Cerebellar cortex (tissue), 1 donor: Measurements from ENCODE around the gene SFSWAP.
"Not testable (repeated sequence)": the region's sequence is repeated elsewhere in the genome, so short reads cannot be mapped to it uniquely, and the experiment has no call there.

Experiments
- DNase-seq: peaks from one replicate; pipeline ENCODE4 v3.0.0-alpha.2; 2015; ENCODE audit warnings: low spot score

The SFSWAP gene

DNA sequence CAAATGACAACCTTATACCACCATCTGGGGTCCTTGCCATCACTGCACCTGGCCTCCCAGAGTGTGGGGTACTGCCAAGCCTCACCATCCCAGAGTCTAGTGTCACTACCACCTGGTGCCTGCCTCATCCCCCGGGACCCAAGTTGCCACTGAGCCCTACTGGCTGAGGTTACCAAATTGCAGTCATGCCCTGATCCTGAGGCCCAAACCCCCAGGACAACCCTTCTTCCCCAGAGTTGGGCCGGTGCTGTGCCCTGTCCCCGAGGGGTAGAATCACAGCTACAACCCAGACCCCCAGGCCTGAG is 8.4 kb upstream of the SFSWAP start:
- DNase-seq: no peak

DNA sequence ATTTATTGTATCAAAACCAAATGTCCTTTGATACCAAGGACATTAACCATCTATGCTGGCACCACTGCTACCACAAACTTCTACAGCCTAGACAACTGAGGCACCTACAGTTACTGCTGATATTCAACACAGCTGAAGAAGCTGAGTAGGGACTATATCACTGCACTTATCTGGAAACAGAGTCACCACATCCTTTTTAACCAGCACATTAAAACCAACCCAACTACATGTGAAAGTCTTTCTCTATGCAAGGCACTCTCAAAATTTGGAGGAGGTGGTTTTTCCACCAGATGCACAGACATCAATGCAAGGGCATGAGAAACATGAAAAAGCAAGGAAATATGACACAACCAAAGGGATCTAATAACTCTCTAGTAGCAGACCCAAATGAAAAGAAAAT is 7.7 kb upstream of the SFSWAP start:
- no peak for DNase-seq

DNA sequence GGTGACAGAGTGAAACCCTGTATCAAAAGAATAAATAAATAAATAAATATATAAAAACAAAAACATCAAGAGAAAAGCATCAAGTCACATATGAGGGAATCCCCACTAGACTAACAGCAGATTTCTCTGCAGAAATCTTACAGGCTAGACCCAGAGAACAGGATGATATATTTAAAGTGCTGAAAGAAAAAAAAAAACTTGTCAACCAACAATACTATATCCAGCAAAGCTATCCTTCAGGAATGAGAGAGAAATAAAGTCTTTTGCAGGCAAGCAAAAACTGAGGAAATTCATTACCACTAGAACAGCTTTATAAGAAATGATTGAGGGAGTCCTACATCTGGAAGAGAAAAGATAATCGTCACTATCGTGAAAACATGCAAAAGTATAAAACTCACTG is 6.4 kb upstream of the SFSWAP start:
- DNase-seq: no peak

DNA sequence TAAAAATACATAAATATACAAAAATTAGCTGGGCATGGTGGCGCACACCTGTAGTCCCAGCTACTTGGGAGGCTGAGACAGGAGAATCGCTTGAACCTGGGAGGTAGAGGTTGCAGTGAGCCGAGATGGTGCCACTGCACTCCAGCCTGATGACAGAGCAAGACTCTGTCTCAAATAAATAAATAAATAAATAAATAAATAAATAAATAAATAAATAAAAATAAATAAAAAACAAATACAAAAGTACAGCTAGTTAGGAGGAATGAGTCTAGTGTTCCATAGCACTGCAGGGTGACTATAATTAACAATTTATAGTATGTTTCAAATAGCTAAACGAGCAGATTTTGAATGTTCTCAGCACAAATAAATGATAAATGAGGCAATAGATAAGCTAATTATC is 4.2 kb upstream of the SFSWAP start:
- DNase-seq: not testable (repeated sequence)

DNA sequence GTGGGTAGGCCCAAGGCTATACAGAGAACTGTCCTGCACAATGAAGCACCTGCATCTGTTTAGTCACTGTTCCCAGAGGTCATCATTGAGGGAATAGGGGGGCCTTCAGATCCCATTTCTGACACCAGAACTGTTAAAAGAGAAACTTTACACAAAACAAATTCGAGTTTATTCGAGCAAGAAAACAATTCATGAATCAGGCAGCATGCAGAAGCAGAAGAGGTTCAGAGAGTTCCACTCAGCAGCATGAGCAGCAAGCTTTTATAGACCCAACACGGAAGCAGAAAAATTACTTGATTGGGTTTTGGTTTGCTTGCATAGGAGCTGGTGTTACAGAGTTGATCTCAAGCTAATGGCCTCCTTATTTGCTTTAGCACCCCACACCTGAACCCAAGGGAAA is 1.7 kb upstream of the SFSWAP start:
- no peak for DNase-seq

DNA sequence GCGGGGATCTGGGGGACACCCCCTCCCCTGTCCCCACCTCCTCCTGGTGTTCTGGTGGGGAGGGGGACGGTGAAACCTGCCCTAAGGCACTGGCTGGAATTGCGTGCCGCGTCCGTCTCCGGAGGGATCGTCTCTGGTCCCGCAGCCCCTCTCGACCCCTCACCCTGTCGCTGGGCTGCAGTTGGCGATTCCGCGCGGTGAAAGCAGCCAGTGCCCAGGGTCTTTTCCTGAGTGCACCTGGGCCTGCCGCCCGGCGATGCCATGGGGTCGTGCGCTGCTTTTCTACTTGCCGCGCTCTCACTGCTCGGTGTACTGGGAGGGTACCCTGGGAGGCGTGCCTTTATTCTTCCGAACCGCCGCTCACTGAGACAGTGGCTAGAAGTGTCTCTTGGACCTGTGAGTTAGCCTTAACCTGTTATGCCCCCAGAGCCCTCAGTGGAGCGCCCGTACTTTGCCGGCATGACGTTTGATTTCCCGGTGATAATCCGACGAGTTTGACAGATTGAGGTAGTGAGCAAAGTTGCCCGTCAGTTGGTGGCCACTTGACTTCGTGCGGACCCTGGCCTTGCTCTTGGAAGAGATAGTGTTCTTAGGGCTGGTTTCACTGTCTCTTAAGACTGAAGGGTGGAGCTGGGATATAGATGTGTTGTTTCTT is 788 bp downstream of the SFSWAP start:
- DNase-seq: no peak

DNA sequence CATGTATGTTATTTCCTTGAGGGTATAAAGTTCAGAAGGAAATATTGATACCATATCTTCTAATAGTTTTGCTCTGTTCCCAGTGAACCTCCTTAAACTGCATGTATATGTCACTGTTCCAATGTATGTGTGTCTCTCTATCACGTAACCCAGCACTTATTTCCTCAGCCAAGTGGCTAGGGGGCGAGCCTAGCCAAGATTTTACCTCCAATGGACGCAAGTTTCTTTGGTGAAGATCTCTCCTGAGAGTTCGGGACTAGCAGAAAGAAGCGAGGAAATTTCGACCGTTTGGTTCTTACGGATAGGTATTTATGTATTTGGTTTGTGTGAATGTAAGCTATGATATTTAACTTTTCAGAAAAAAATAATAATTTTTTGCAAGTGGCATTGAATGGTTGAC is 2.5 kb downstream of the SFSWAP start:
- no peak for DNase-seq

DNA sequence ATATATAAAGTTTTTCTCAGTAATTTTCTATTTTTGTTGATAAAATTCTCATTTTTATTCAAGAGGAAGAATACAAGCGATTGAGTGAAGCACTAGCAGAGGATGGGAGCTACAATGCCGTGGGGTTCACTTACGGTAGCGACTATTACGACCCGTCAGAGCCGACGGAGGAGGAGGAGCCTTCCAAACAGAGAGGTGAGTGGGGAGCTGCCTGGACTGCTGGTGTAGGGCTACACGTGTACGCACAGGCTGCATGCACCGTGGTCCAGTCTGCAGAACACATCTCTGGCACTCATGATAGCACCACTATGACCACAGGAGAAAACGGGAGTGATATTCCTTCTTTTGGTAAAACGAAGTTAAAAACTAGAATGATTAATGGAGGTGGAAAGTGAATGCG is 3.9 kb downstream of the SFSWAP start:
- DNase-seq: no peak

DNA sequence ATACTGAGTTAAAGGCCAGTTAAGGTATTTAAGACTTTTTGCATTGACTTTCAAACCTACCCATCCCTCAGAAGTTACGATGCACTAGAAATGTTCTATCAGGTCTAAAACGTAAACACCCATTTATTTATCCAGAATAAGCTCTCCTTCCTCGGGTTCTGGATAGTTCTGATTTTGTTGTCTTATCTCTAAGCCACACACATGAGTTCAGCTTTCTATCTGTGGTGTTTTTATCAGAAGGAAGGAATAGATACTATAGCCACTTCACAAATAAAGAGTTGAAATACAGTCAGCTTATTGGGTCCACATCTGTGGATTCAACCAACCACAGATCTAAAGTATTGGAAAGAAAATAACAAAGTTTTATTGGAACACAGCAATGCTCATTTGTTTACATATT is 5.4 kb downstream of the SFSWAP start:
- DNase-seq: no peak

DNA sequence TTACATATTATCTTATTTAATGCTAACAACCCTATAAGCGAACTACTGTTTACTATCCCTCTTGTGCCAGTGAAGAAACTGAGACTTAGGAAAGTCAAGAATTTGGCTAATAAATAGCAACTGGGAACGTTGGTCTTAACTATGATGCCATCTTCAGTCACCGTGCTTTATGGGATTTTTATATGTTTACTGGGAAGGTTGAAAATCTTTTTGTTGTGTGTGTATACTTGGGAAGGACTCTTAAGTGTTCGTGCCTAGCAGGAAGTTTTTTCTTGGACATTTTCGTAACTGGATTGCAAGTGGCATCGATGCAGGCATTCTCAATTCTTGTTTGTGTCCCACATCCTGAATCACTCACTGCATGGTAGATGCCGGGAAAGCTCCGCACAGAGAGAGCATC is 9.4 kb downstream of the SFSWAP start:
- DNase-seq: no peak

DNA sequence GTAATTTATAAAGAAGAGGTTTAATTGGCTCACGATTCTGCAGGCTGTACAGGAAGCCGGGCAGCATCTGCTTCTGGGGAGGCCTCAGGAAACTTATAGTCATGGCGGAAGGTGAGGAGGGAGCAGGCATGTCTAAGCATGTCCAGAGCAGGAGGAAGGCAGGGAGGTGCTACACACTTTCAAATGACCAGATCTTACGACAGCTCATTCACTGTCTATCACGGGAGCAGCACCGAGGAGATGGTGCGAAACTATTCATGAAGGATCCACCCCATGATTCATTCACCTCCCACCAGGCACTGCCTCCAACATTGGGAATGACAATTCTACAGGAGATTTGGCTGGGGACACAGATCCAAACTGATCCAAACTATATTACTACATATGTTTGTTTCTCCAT is 10.0 kb downstream of the SFSWAP start:
- DNase-seq: no peak

DNA sequence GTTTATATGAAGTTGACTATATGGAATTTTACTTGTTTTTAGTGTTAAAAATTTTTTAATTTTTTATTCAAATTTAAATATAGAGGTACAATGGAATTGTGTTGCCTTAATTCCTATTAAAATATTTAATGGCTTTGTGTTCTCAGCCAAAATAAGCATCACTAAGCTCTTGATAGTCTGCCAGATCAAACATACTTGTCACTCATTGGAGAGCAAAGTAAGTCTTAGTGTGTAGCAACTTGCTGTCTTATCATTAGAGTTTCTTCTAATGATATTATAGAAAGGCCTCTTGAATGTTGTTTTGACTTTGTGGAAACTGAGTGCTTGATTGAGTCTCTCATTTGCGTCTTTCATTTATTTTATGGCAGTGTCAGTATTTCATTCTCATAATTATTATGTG is 10.7 kb downstream of the SFSWAP start:
- DNase-seq: no peak

DNA sequence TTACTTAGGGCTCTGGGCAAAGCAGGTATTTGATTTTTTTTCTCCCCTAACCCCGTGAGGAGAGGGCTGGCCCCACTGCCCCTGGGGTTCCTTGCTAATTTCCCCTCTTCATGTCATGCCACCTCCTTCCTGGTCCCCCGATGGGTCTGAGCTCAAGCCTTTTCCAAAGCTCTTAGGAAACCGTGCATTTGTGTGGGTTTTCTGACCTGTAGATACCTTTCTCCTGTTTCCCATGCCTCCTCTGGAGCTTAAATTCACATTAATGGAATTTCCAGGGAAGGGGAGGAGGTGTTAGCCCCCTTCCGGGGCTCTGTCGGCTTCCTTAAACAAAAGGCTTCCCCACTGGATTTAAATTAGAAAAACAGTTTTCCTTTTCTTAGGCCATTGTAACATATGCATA is 12.6 kb downstream of the SFSWAP start:
- DNase-seq: no peak

DNA sequence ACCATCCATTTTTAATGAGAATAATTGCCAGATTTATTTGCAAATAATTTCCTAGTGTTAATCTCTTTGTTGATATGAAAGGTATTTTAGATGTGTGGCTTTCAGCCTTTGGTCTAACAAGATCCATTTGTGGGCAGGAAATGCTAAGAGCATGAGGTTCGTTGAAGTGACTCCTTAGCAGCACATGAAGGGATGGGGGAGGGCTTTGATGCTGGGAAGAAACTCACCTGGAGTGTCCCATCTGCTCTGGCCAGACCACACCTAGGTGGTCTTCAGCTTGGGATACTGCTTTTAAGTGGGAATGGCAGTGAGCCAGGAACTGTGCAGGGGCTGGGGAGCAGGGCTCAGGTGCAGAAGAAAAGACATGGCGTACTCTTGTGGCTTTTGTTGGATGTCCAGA is 13.6 kb downstream of the SFSWAP start:
- no peak for DNase-seq

DNA sequence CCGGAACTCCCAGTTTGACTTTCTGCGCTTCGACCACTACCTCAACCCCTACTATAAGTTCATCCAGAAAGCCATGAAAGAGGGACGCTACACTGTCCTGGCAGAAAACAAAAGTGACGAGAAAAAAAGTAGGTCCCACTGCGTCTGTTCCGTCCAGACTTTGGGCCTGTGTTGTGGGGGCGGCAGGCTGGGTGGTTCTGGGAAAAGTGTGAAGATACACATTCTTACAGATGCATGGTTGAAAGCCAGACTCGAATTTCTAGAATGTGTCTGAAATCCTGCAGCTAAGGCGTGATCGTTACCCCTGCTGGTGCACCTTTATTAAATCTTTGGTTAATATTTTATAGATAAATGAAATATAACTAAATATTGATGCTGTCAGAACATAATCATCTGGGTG is 14.6 kb downstream of the SFSWAP start:
- no peak for DNase-seq

DNA sequence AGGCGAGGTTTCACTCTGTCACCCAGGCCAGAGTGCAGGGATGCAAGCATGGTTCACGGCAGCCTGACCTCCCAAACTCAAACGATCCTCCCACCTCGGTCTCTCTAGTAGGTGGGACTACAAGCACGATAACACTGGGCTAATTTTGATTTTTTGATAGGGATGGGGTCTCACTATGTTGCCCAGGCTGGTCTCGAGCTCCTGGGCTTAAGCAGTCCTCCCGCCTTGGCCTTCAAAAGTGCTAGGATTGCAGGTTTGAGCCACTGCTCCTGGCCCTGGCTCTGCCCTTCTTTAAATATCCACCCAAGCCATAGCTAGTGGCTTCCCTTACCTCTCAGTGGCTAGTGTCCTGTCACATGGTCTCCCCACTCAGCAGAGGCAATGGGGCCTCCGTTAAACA is 17.8 kb downstream of the SFSWAP start:
- no peak for DNase-seq

DNA sequence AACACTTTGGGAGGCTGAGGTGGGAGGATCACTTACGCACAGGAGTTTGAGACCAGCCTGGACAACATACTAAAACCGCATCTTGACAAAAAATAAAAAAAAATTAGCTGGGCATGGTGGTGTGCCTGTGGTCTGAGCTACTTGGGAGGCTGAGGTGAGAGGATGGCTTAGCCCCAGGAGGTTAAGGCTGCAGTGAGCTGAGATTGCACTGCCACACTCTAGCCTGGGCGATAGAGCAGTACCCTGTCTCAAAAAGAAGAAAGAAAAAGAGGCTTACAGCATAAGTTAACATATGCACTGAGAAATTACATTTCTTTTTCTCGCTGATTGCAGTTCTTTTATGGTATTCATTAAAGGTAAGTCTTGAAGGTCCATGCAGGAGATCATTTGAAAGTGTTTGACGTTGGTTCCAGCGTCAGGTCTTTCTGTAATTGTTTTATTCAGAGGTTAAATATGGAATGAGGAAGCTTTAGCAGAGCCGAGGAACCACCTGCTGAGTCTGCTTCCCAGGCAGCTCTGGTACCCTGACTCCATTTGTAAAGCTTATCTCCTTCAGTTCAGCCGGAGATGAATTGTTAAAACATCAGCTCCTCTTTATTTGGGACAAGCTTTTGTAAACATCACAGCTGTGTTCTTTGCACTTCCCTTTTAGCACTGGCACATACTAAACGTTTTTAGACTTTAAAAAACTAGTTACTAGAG is 18.5 kb downstream of the SFSWAP start:
- no peak for DNase-seq

DNA sequence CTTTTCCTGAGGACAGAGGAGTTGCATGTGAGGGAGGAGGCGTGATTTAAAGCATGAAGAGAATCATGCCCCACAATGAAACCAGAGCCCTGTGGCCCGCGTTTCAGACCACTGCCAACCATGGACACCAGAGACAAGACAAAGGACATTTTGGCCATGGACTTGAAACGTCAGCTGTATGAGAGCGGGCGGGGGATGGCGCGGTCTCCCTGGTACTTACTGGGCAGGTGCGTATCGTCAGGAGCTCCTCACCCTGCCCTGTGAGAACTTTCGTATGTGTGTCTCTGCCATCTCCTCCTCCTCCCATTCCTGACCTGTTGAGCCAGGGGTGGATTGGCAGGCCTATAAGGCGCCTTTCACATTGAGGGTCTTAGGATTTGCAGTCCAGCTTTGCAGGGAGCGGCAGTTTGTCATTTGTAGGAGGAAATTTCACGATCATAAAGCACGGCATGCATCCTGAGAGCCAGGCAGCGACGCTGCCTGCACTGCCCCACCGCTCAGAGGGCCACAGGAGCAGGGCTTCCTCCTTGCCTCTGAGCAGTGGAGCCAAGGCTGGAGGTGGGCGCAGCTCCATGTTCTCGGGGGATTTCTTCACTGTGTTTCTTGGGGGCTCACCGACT is 22.2 kb downstream of the SFSWAP start:
- no peak for DNase-seq

DNA sequence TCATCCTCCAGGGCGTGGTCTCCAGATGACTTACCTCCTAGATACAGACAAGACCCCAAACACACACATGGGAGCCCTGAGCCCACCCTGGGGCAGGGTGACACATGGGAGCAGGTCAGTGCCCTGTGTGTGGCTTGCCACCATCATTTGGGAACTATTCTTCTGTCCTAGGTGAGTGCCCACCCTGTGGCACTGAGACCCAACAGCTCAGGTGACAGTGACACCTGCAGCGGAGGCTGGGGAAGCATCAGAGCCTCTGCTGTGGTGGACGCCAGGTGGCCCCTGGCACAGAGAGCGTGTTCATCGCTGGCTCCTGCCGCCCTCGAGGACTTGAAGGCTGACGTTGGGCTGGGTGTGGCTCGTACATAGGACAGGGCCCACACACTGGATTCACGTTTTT is 23.0 kb downstream of the SFSWAP start:
- no peak for DNase-seq

DNA sequence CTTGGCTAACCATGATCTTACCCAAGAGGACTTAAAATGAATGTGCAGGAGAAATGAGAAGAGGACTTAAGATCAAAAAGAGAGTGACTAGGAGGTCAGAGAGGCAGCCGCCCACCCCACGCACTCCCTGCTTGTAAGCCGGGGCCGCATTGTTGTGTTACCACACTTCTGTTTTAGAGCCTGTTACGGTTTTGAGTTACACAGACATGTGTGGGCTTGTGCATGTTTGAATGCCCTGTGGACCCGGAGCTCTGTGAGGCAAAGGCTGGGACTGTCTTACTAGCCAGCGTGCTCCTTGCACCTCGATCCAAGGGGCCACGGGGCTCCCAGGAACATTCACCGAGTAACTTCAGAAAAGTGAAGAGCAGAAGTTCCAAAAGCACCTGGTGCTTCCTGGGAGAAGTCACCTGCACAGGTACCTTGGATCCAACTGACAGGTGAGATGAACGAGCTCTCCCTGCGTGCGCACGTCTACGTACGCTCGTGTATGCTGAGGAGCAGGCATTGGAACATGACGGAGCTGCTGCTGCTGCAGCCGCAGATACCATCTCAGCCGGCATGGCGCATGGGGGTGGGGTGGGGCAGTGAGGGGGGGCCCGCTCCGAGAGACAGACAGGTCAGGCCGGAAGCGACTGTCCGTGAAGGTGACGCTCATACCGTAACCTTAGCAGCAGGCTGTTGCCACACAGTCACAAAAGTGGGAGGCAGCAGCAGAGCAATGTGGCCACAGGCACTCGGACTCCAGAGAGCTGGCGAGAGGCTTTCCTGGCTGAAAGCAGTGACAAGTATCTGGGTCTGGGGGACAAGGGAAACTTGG is 23.7 kb downstream of the SFSWAP start:
- DNase-seq: no peak

DNA sequence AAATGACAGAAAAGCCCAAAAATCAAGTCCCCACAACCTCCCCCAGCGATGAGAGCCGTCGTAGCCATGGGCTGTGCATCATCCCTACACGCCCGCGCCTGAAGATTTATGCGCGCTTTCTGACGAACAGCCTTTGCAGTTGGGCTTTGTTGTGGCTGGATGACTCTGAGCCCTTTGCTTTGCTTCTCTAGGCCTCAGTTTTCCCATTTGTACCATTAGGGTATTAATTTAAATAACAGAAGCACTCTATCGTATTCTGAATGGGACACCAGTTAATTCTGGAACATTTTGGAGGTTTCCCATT is 24.2 kb downstream of the SFSWAP start:
- no peak for DNase-seq

DNA sequence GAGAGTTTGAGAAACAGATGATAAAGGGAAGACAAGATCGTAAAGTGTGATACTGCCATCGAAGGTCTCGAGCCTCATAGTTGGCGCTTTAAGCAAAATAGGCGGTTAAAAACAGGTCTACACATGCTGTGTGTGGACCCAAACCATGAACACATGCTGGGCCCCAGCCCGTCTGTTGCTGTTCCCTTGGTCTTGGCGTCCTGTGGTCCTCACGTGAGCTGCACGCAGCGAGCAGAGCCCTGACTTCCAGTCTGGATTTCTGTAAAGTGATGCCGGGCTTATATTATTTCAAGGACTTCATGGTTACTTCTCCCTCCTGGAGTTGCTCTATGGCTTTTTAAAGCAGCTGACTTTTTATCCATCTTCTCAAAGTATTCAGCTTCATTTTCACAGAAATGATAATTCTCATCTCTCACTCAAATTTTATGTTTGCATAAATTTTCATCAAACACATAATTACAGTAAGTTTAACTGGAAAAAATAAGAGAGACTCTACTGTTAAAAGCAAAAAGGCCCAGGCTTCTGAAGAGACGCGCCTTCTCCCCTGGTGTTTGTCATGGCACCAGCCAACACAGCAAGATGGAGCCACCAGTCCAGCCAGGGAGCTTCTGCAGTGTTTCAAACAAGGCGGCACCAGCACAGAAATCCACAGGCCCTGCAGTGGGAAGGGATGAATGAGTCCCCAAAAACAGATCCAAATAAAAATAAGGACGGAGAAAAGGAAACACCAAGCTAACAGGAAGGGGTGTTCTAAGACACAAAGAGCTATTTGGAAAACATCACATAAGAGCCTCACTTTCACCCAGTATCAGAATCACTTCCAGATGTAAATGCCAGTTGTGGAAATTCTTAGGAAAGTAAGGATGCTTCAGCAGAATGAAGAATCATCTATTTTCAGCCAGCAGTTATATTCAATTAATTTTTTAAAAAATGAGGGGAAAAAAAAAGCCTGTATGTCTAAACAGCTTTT is 24.9 kb downstream of the SFSWAP start:
- DNase-seq: peak; percentile 26
